GM21529 (cell line): Measurements from ENCODE around the gene ARNT2.

Source experiments
- ATAC-seq: cut with Tn5 transposase; IDR thresholded peaks from one replicate; pipeline ENCODE4 v1.9.1; 2021; ENCODE audit not compliant: unreplicated experiment

The ARNT2 gene

GRCh38 chr15:80441041-80441440 lies 36.9 kb downstream of the ARNT2 start:
- no peak for ATAC-seq

GRCh38 chr15:80441714-80442113 lies 37.5 kb downstream of the ARNT2 start:
- ATAC-seq = no peak

GRCh38 chr15:80442728-80443403 lies 38.7 kb downstream of the ARNT2 start:
- ATAC-seq = no peak

- ATAC-seq = no peak
These were observed 40.6 kb downstream of the ARNT2 start for GRCh38 chr15:80444680-80445251.

GRCh38 chr15:80445300-80446041 lies 41.3 kb downstream of the ARNT2 start:
- ATAC-seq = no peak

- ATAC-seq = no peak
These were observed 42.9 kb downstream of the ARNT2 start for GRCh38 chr15:80447077-80447476.

- no peak for ATAC-seq
These were observed 45.6 kb downstream of the ARNT2 start for GRCh38 chr15:80449825-80450224.

GRCh38 chr15:80450811-80451321 lies 46.7 kb downstream of the ARNT2 start:
- ATAC-seq = no peak

- ATAC-seq = no peak
These were observed 48.0 kb downstream of the ARNT2 start for GRCh38 chr15:80452166-80452565.

GRCh38 chr15:80455051-80455648 lies 51.0 kb downstream of the ARNT2 start:
- no peak for ATAC-seq

GRCh38 chr15:80455668-80456442 lies 51.7 kb downstream of the ARNT2 start:
- peak; percentile 58 for ATAC-seq

- ATAC-seq = no peak
These were observed 52.6 kb downstream of the ARNT2 start for GRCh38 chr15:80456517-80457492.

- ATAC-seq = no peak
These were observed 53.7 kb downstream of the ARNT2 start for GRCh38 chr15:80457896-80458295.

GRCh38 chr15:80458580-80458979 lies 54.4 kb downstream of the ARNT2 start:
- no peak for ATAC-seq

GRCh38 chr15:80459380-80459779 lies 55.2 kb downstream of the ARNT2 start:
- no peak for ATAC-seq

GRCh38 chr15:80459818-80460217 lies 55.6 kb downstream of the ARNT2 start:
- no peak for ATAC-seq

- ATAC-seq = no peak
These were observed 57.3 kb downstream of the ARNT2 start for GRCh38 chr15:80461356-80462095.

- no peak for ATAC-seq
These were observed 57.9 kb downstream of the ARNT2 start for GRCh38 chr15:80462111-80462510.
